GM19463 (cell line): Measurements from ENCODE around the gene ADGRD1.
A peak's percentile ranks its signal among the peaks of the same experiment; 100 is the strongest.

Source experiments
- ATAC-seq: cut with Tn5 transposase; IDR thresholded peaks from one replicate; pipeline ENCODE4 v1.9.1; 2021; ENCODE audit warnings: mild to moderate bottlenecking, moderate library complexity; ENCODE audit not compliant: unreplicated experiment

The ADGRD1 gene

GRCh38 chr12:131085816-131086591 is 132.3 kb downstream of the ADGRD1 start:
- no peak for ATAC-seq

- ATAC-seq, result no peak
Measured at GRCh38 chr12:131087302-131087818, 133.7 kb downstream of the ADGRD1 start.

GRCh38 chr12:131087991-131088700 is 134.4 kb downstream of the ADGRD1 start:
- ATAC-seq, result no peak

- no peak for ATAC-seq
Measured at GRCh38 chr12:131088701-131089530, 135.2 kb downstream of the ADGRD1 start.

GRCh38 chr12:131089531-131090273 is 136.0 kb downstream of the ADGRD1 start:
- no peak for ATAC-seq

GRCh38 chr12:131090274-131091210 is 136.8 kb downstream of the ADGRD1 start:
- ATAC-seq, result no peak

- ATAC-seq, result no peak
Measured at GRCh38 chr12:131091413-131091975, 137.8 kb downstream of the ADGRD1 start.

GRCh38 chr12:131091976-131092691 is 138.4 kb downstream of the ADGRD1 start:
- no peak for ATAC-seq

- peak; percentile 76 for ATAC-seq
Measured at GRCh38 chr12:131092901-131093603, 139.3 kb downstream of the ADGRD1 start.

GRCh38 chr12:131093604-131093955 is 139.9 kb downstream of the ADGRD1 start:
- ATAC-seq, result no peak

- ATAC-seq, result no peak
Measured at GRCh38 chr12:131093971-131094830, 140.5 kb downstream of the ADGRD1 start.

GRCh38 chr12:131094831-131095805 is 141.4 kb downstream of the ADGRD1 start:
- ATAC-seq, result no peak

GRCh38 chr12:131095826-131096680 is 142.3 kb downstream of the ADGRD1 start:
- ATAC-seq, result no peak

- no peak for ATAC-seq
Measured at GRCh38 chr12:131096681-131097181, 143.0 kb downstream of the ADGRD1 start.
